Measurements from ENCODE around the gene CELA2B.

The CELA2B gene

DNA sequence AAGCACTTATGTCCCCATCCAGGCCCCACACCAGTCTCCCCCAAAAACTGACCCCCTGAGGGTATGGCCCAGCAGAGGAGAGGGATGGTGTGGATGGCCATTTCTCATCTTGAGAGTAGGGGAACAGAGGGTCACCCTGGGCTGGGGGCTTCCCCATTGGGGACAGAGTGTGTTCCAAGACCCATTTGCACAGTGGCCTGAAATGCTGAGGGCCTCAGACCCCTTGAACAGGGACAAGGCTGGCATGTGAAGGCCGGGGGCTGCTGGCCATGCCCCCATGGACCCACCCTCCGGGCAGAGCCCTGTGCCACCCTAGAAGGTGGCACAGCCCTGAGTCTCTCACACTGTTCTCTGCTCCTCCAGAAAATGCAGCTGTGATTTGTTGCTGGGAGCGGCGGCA is 29.7 kb upstream of the CELA2B start:
- H3K27ac ChIP-seq (ENCODE audit: low read depth, low read length): no peak overlapping the region
- H3K4me1 ChIP-seq (ENCODE audit: insufficient read depth, low read length): no peaks in the 10 kb centered on the region
- 91% methylated on average over 4 of the region's 4 CpGs for WGBS
- no peak overlapping the region for H3K9ac ChIP-seq (ENCODE audit: low read depth, low read length)
- H3K9me3 ChIP-seq (ENCODE audit: insufficient read depth, low read depth, low read length): no peaks in the 10 kb centered on the region
- no peaks in the 10 kb centered on the region for H3K36me3 ChIP-seq (ENCODE audit: insufficient read depth, low read length)
- no peak overlapping the region for H3K4me3 ChIP-seq (ENCODE audit: low read length)
- no peaks in the 10 kb centered on the region for H3K27me3 ChIP-seq (ENCODE audit: insufficient read depth, low read length)

DNA sequence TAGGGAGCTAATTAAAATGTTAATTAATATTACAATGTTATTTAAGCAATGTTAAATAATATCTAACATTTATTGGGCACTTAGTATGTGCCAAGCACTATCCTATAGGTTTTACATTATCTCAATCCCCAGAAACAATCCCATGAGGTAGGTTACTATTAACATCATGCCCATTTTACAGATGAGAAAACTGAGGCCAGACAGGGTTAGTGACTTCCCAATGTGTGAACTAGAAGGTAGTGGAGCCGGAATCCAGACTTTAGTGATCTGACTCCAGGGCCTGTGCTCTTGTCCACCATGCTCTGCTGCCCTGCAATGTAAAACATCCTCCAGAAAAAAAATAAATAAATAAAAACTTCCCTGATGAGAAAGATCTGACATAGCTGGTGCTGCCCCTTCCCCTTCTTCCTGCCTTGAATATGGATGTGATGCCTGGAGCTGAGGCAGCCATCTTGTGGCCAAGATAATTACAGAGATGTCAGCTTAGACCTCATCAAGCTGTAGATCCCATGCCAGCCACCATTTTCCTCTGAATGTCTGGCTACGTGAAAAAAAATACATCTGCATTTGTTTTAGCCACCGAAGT is 26.9 kb upstream of the CELA2B start:
- Histone ChIP-seq H3K9me3 (ENCODE audit: insufficient read depth, low read depth, low read length) (no peaks in the 10 kb centered on the region), H3K27me3 (ENCODE audit: insufficient read depth, low read length) (no peaks in the 10 kb centered on the region), H3K9ac (ENCODE audit: low read depth, low read length) (no peak overlapping the region), H3K27ac (ENCODE audit: low read depth, low read length) (no peak overlapping the region), H3K4me1 (ENCODE audit: insufficient read depth, low read length) (no peaks in the 10 kb centered on the region), H3K36me3 (ENCODE audit: insufficient read depth, low read length) (no peaks in the 10 kb centered on the region), H3K4me3 (ENCODE audit: low read length) (no peak overlapping the region)
- 93% methylated on average over 3 of the region's 3 CpGs for WGBS

DNA sequence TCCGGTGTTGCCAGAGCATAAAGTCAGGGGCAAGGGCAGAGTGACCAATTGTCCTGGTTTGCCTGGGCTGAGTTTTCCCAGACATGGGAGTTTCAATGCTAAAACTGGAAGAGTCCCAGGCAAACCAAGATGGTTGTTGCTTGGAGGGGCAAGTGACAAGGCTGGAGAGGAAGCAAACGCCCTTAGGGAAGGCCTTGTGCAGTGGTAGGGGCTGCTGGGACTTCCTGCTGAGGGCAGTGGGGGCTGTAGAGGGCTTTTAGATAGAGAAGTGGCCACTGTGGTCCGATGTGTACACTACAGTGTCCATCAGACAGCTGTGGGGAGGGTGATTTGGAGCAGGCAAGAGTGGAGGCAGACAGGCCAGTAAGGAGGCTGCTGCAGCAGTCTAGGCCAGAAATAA is 26.3 kb upstream of the CELA2B start:
- Histone ChIP-seq H3K4me1 (ENCODE audit: insufficient read depth, low read length) (no peaks in the 10 kb centered on the region), H3K4me3 (ENCODE audit: low read length) (no peak overlapping the region), H3K27me3 (ENCODE audit: insufficient read depth, low read length) (no peaks in the 10 kb centered on the region), H3K27ac (ENCODE audit: low read depth, low read length) (no peak overlapping the region), H3K36me3 (ENCODE audit: insufficient read depth, low read length) (no peaks in the 10 kb centered on the region), H3K9ac (ENCODE audit: low read depth, low read length) (no peak overlapping the region), H3K9me3 (ENCODE audit: insufficient read depth, low read depth, low read length) (no peaks in the 10 kb centered on the region)
- 89% methylated on average over 3 of the region's 3 CpGs for WGBS

DNA sequence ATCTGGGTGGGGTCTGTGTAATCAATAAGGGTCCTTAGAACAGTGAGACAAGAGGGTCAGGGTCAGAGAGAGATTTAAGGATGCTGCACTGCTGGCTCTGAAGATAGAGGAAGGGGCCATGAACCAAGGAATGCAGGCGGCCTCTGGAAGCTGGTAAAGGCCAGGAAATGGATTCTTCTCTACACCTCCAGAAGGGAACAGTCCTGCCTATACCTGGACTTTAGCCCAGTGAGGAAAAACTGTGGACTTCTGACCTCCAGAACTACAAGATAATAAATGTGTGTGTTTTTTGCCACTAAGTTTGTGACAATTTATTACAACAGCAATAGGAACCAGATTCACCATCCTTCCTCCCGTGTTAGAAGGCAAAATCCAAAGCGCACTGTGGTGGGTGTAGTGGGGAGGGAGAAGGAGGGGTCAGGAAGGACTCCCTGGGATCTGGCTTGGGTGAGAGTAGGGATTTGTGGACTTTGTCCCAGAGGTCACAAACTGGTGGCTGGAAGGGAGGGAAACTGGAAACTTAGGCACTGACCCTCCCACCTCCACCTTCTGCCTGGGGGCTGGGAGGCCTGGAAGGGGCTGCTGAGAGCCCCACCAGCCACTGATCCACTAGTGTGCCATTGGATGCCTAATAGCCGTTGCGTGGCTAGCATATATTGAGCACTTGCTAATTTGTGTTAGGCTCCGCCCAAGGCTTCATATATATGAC is 24.7 kb upstream of the CELA2B start:
- WGBS: 92% methylated on average over 6 of the region's 6 CpGs
- no peak overlapping the region for H3K9ac ChIP-seq (ENCODE audit: low read depth, low read length)
- no peaks in the 10 kb centered on the region for H3K9me3 ChIP-seq (ENCODE audit: insufficient read depth, low read depth, low read length)
- no peaks in the 10 kb centered on the region for H3K4me1 ChIP-seq (ENCODE audit: insufficient read depth, low read length)
- no peak overlapping the region for H3K4me3 ChIP-seq (ENCODE audit: low read length)
- H3K36me3 ChIP-seq (ENCODE audit: insufficient read depth, low read length): no peaks in the 10 kb centered on the region
- H3K27ac ChIP-seq (ENCODE audit: low read depth, low read length): no peak overlapping the region
- no peaks in the 10 kb centered on the region for H3K27me3 ChIP-seq (ENCODE audit: insufficient read depth, low read length)

DNA sequence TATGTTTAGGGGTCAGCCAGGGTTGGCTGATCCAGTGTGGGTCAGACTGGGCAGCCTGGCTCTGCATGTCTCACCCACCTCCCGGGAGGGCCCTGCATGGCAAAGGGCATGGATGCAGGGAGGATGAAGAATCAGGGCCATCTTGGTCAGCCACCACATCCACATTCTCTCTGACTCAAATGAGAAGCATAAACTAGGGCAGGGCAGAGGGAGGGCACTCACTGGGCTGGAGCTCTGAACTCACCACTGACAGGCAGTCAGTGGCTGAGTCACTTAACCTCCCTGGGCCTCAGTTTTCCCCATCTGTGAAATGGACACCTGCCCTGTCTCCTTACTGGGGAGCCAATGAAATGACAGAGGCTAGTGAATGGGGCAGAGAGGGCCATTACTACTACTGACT is 23.7 kb upstream of the CELA2B start:
- 80% methylated on average over 1 of the region's 1 CpG for WGBS
- H3K36me3 ChIP-seq (ENCODE audit: insufficient read depth, low read length): no peaks in the 10 kb centered on the region
- H3K9ac ChIP-seq (ENCODE audit: low read depth, low read length): no peak overlapping the region
- no peaks in the 10 kb centered on the region for H3K4me1 ChIP-seq (ENCODE audit: insufficient read depth, low read length)
- H3K27me3 ChIP-seq (ENCODE audit: insufficient read depth, low read length): no peaks in the 10 kb centered on the region
- no peak overlapping the region for H3K4me3 ChIP-seq (ENCODE audit: low read length)
- H3K27ac ChIP-seq (ENCODE audit: low read depth, low read length): no peak overlapping the region
- no peaks in the 10 kb centered on the region for H3K9me3 ChIP-seq (ENCODE audit: insufficient read depth, low read depth, low read length)

DNA sequence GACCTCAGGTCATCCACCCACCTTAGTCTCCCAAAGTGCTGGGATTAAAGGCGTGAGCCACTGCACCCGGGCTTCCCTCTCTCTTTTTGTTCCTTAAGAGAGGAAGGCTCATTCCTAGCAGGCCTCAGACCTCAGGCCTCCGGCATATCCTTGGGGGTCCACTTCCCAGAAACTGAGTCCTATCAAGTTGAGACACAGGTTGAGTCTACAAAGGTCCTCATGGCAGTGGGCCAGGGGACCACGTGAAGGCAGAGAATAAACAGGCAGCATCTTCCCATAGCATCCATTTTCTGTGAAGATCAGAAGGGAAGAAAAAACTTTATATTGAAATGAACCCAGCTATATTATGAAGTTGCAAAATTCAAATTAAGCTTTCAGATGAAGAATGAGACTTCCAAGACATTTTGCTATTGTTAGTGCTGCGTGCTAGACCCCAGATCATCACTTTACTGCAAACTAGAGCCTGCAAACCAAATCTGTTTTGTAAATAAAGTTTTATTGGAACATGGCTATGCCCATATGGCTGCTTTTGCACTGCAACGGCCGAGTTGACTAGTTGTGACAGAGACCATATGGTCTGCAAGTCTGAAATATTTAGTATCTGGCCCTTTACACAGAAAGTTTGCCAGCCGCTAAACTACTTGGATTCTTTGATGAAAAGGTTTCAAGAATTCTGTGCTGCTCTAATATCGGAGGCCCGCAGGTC is 22.9 kb upstream of the CELA2B start:
- Histone ChIP-seq H3K4me1 (ENCODE audit: insufficient read depth, low read length) (no peaks in the 10 kb centered on the region), H3K36me3 (ENCODE audit: insufficient read depth, low read length) (no peaks in the 10 kb centered on the region), H3K4me3 (ENCODE audit: low read length) (no peak overlapping the region), H3K27ac (ENCODE audit: low read depth, low read length) (no peak overlapping the region), H3K9me3 (ENCODE audit: insufficient read depth, low read depth, low read length) (no peaks in the 10 kb centered on the region), H3K9ac (ENCODE audit: low read depth, low read length) (no peak overlapping the region), H3K27me3 (ENCODE audit: insufficient read depth, low read length) (no peaks in the 10 kb centered on the region)
- 92% methylated on average over 10 of the region's 10 CpGs for WGBS

DNA sequence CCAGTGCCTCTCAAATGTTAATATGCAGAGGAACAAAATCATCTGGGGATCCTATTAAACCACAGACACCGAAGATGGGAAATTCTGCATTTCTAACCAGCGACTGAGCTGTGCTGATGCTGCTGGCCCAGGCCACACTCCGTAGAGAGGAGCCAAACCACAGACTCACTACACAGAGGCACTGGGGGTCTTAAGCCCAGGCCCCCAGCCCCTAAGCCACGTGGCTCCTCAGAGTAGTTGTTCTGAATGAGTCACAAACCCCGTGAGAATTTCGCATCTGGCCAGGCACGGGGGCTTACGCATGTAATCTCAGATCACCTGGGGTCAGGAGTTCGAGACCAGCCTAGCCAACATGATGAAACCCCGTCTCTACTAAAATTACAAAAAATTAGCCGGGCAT is 22.2 kb upstream of the CELA2B start:
- H3K9ac ChIP-seq (ENCODE audit: low read depth, low read length): no peak overlapping the region
- WGBS: 86% methylated on average over 11 of the region's 11 CpGs

DNA sequence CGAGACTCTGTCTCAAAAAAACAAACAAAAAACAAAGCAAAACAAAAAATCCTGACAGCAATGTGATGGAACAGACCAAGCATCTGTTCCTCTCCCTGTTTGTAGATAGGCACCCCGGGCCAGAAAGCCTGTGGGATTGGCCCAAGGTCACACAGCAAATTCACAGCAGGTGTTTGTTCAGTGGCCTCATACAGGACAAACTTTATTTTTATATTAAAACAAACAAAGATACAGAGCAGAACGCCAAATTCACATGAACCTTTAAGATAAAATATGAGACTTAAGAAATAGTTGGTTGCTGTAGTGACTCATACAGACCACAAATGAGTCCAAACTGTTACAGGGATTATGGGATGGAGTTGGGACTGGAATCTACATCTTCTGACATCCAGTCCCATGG is 21.6 kb upstream of the CELA2B start:
- H3K4me3 ChIP-seq (ENCODE audit: low read length): no peak overlapping the region
- no peaks in the 10 kb centered on the region for H3K4me1 ChIP-seq (ENCODE audit: insufficient read depth, low read length)
- no peaks in the 10 kb centered on the region for H3K9me3 ChIP-seq (ENCODE audit: insufficient read depth, low read depth, low read length)
- 91% methylated on average over 3 of the region's 3 CpGs for WGBS
- H3K27ac ChIP-seq (ENCODE audit: low read depth, low read length): no peak overlapping the region
- H3K27me3 ChIP-seq (ENCODE audit: insufficient read depth, low read length): no peaks in the 10 kb centered on the region
- no peaks in the 10 kb centered on the region for H3K36me3 ChIP-seq (ENCODE audit: insufficient read depth, low read length)
- H3K9ac ChIP-seq (ENCODE audit: low read depth, low read length): no peak overlapping the region

More for the DNA sequence above, 22.2 kb upstream of the CELA2B start:
- H3K27me3 ChIP-seq (ENCODE audit: insufficient read depth, low read length): no peaks in the 10 kb centered on the region
- no peaks in the 10 kb centered on the region for H3K36me3 ChIP-seq (ENCODE audit: insufficient read depth, low read length)
- H3K9me3 ChIP-seq (ENCODE audit: insufficient read depth, low read depth, low read length): no peaks in the 10 kb centered on the region
- H3K4me1 ChIP-seq (ENCODE audit: insufficient read depth, low read length): no peaks in the 10 kb centered on the region
- no peak overlapping the region for H3K4me3 ChIP-seq (ENCODE audit: low read length)
- H3K27ac ChIP-seq (ENCODE audit: low read depth, low read length): no peak overlapping the region

DNA sequence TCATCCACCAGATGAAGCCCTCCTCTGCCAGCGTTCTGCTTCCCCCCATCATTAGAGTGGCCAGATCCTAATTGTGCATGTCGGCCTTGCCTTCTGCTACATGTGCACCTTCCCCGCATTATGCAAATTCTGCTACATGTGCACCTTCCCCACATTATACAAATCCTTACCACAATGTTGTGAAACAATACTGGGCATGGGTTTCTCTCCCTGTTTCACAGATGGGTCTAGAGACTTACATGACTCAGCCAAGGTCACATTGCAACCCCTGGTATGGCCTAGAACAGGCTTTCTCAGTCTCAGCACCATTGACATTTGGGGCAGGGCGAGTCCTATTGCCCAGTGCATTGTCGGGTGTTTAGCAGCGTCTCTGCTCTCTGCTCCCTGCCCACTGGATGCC is 20.4 kb upstream of the CELA2B start:
- H3K27me3 ChIP-seq (ENCODE audit: insufficient read depth, low read length): no peaks in the 10 kb centered on the region
- H3K9ac ChIP-seq (ENCODE audit: low read depth, low read length): no peak overlapping the region
- WGBS: 81% methylated on average over 6 of the region's 6 CpGs
- H3K36me3 ChIP-seq (ENCODE audit: insufficient read depth, low read length): no peaks in the 10 kb centered on the region
- H3K4me1 ChIP-seq (ENCODE audit: insufficient read depth, low read length): no peaks in the 10 kb centered on the region; the same call in 1 of the 2 replicates
- H3K27ac ChIP-seq (ENCODE audit: low read depth, low read length): no peak overlapping the region
- no peak overlapping the region for H3K4me3 ChIP-seq (ENCODE audit: low read length)
- no peaks in the 10 kb centered on the region for H3K9me3 ChIP-seq (ENCODE audit: insufficient read depth, low read depth, low read length)

DNA sequence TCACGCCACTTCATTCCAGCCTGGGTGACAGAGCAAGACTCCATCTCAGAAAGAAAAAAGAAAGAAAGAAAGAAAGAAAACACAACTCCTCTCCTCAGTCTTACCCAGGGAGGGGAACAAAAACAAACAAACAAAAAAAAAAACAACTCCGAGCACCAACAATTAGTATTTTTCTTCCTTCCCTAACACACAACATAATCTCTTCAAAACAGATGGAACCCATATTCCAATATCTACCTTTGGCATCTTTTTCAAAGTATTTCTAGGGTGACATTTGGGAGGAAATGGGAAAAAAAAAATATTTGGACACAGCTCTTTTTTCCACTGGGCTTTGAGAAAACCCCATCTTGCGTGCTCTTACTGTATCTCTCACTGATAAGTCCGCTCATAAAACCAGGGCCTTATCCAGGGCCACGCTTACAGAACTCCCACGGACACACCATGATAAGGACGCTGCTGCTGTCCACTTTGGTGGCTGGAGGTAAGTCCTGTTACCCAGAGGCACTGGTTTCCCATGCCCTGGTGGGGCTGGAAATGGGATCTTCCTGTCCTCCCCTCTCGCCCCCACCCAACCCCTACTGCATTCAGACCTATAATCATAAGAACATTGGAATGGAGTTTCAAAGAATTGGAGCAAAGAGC is 19.5 kb upstream of the CELA2B start, which contains the start of gene CELA2A:
Gene CELA2A, plus strand, starts transcription at position 420 of the 642 bp plus-strand sequence. Its CDS starts 22 bp downstream, at position 442.
- H3K4me1 ChIP-seq (ENCODE audit: insufficient read depth, low read length): no peaks in the 10 kb centered on the region; the same call in 1 of the 2 replicates
- no peaks in the 10 kb centered on the region for H3K36me3 ChIP-seq (ENCODE audit: insufficient read depth, low read length)
- H3K27me3 ChIP-seq (ENCODE audit: insufficient read depth, low read length): no peaks in the 10 kb centered on the region
- 93% methylated on average over 6 of the region's 8 CpGs for WGBS
- no peak within 1 kb of the TSS for H3K9ac ChIP-seq (ENCODE audit: low read depth, low read length)
- no peak within 1 kb of the TSS for H3K27ac ChIP-seq (ENCODE audit: low read depth, low read length)
- H3K9me3 ChIP-seq (ENCODE audit: insufficient read depth, low read depth, low read length): no peaks in the 10 kb centered on the region
- H3K4me3 ChIP-seq (ENCODE audit: low read length): no peak within 1 kb of the TSS

DNA sequence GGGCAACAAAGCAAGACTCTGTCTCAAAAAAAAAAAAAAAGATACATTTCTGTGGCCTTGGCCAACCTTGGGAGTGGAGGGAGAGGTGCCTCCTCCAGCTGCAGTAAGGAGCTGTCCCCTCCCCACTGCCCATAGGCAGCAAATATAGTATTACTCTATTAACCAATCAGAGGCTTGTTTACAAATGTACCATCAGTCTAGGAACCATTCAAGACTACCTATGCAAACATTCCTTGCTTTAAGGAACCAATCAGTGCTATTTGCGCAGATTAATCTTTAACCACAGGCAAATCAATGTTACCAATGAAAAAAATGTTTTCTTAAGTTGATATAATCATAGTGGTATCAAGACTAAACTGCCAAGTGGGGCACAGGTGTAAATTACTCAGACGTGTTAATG is 18.3 kb upstream of the CELA2B start:
- no peaks in the 10 kb centered on the region for H3K27me3 ChIP-seq (ENCODE audit: insufficient read depth, low read length)
- H3K36me3 ChIP-seq (ENCODE audit: insufficient read depth, low read length): no peaks in the 10 kb centered on the region
- no peaks in the 10 kb centered on the region; the same call in 1 of the 2 replicates for H3K4me1 ChIP-seq (ENCODE audit: insufficient read depth, low read length)
- no peak overlapping the region for H3K4me3 ChIP-seq (ENCODE audit: low read length)
- no peak overlapping the region for H3K27ac ChIP-seq (ENCODE audit: low read depth, low read length)
- 90% methylated on average over 2 of the region's 2 CpGs for WGBS
- no peak overlapping the region for H3K9ac ChIP-seq (ENCODE audit: low read depth, low read length)
- H3K9me3 ChIP-seq (ENCODE audit: insufficient read depth, low read depth, low read length): no peaks in the 10 kb centered on the region

Measured in HUES64 (cell line).